ENCODE measurements around the gene FOXD1.

The FOXD1 gene

DNA sequence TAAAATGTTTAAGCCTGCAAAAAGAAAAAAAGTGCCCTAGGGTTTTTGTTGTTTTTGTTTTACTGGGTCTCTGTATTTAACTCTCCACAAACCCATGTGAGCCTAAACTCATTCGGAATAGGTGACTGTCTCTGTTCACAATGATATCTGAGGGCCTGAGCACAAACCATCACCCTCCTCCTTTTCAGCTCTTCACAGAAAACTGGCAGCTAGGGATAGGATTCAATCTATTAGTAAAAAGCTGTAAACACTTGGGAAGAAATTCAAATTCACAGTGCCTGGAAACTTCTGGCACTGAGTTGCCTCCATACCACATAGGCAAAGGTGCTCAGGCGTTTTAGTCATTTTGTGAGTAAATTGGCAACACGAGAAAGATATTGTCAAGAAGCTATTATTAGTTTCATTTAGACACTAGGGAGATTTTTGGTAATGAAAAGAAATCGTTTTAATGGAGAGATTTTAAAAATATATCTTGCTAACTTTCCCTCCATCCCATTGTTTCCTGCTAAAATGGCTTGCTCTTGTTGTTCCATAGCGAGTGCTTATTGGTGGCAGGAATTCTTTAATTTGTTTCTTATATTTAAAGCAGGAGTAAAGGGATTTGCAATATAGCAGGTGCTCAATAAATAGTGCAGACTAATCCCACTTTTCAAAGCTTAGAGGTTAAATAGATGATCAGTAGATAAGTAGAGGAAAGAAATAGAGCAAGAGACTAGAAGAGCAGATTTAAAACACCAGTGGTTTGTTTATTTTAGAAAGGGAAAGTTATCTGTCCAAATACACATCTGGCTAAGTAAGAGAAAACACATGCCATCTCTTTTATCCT, 9.7 kb downstream of the FOXD1 start:
- TF ChIP-seq CTCF (IDR thresholded peaks at IDR 0.05; ENCODE audit: control insufficient read depth, extremely low read depth, insufficient read depth), result no peak
- no peak for DNase-seq (ENCODE audit: low read depth)

GRCh38 chr5:73437777-73438644, 10.6 kb downstream of the FOXD1 start:
- peak overlapping the region; percentile 38 for H3K4me3 ChIP-seq (ENCODE audit: low read depth, low read length)
- no peak for TF ChIP-seq CTCF (IDR thresholded peaks at IDR 0.05; ENCODE audit: control insufficient read depth, extremely low read depth, insufficient read depth)
- no peak for DNase-seq (ENCODE audit: low read depth)

More for the DNA sequence above, 9.7 kb downstream of the FOXD1 start:
- H3K4me3 ChIP-seq (ENCODE audit: low read depth, low read length), result no peak overlapping the region

GRCh38 chr5:73437101-73437776, 11.3 kb downstream of the FOXD1 start:
- TF ChIP-seq CTCF (IDR thresholded peaks at IDR 0.05; ENCODE audit: control insufficient read depth, extremely low read depth, insufficient read depth), result peak; percentile 55
- peak; percentile 71 for DNase-seq (ENCODE audit: low read depth)
- H3K4me3 ChIP-seq (ENCODE audit: low read depth, low read length), result peak overlapping the region; percentile 38

GRCh38 chr5:73436535-73437100, 12.0 kb downstream of the FOXD1 start:
- peak overlapping the region; percentile 38 for H3K4me3 ChIP-seq (ENCODE audit: low read depth, low read length)
- no peak for TF ChIP-seq CTCF (IDR thresholded peaks at IDR 0.05; ENCODE audit: control insufficient read depth, extremely low read depth, insufficient read depth)
- DNase-seq (ENCODE audit: low read depth), result no peak

DNA sequence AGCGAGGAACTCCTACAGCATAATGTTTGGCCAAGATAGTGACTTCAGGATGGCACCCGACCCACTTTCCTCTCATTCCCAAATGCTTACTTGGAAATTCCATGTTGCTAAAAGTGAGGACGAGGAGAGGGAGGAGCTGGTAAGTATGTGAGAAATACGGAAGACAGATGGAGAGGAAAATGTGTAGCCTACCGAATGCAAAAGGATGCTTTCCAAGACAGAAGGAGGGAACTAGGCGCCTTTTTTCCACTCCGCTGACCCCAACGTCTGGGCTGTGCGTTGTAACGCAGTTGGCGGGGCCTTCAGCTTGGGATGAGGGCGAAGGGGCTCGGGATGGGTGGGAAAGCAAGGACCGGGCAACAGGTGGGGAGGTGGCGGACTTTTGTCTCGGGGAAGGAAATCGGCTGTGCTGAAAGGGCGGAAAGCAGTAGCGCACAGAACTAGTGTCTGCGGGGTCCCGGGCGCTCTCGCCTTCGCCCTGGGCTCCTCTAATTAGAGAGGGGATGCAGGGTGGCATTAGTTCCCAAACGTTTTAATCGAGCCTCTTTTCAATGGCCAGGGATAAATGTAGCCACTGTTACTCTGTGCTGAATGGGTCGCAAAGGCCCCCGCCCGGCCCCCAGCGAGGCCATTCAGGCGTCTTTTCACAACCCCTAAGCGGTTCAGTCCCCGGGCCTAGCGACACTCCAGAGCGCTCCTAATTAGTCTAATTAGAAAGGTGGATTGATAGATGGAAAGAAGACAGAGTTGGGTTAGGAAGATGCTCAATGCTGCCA, 12.6 kb downstream of the FOXD1 start:
- no peak overlapping the region for H3K4me3 ChIP-seq (ENCODE audit: low read depth, low read length)
- no peak for DNase-seq (ENCODE audit: low read depth)
- no peak for TF ChIP-seq CTCF (IDR thresholded peaks at IDR 0.05; ENCODE audit: control insufficient read depth, extremely low read depth, insufficient read depth)

DNA sequence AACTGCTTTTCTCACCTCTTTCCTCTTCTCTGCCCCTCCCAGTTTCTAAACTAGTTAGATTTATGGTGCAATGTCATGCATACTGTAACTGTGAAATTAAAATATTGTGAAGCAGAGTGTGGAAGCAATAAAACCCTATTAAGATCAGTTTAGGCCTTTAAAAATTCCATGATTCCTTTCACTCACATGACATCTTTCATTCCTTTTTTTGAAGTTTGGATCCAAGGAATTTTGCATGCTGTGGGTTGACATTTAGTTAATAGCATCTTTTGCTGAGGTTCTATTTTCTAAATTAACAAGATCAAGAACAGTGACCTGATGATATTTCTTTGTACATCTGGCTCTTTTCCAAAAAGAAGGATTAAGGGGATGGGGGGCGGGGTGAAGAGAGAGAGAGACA, 13.7 kb downstream of the FOXD1 start:
- no peak for DNase-seq (ENCODE audit: low read depth)
- no peak for TF ChIP-seq CTCF (IDR thresholded peaks at IDR 0.05; ENCODE audit: control insufficient read depth, extremely low read depth, insufficient read depth)
- no peak overlapping the region for H3K4me3 ChIP-seq (ENCODE audit: low read depth, low read length)

All from LNCaP clone FGC (cell line).